Cardiac fibroblast (primary cell): ENCODE data around the gene PTBP3.
"Not testable (repeated sequence)": the region's sequence is repeated elsewhere in the genome, so short reads cannot be mapped to it uniquely, and the experiment has no call there.

Experiments used
- DNase-seq, 2 donors: peaks; one replicate each; pipeline versions ENCODE4 v3.0.0 to v3.0.0-alpha.2; 2010; ENCODE audit warnings: low read depth in 2 of 2
- H3K4me3 ChIP-seq, 2 donors: replicated peaks in 1 of 2; 1 replicate in 1 of 2; 2 replicates in 1 of 2; pipeline ENCODE4 v1.5.1; 2011; ENCODE audit warnings: low read depth in 2 of 2, low read length in 2 of 2, mild to moderate bottlenecking in 2 of 2, moderate library complexity in 1 of 2
- CTCF ChIP-seq: IDR thresholded peaks from one replicate; pipeline ENCODE4 v1.5.1; 2011; ENCODE audit warnings: low read depth, mild to moderate bottlenecking, low read length, inconsistent platforms

PTBP3 gene

DNA sequence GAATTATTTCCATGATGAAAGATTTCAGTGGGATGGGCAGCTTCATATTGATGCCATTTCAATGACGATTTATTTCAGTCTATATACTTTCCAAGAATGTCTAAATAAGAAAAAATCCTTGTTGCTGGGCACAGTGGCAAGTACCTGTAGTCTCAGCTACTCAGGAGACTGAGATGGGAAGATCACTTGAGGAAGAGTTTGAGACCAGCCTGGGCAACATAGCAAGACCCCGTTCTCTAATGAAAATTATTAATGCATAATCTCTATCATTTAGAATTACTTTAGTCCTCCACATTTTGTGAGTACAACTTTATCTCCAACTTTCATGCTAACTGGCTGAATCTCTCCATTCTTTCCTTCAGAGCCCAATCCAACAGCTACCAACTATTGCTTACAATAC is 52.5 kb downstream of the PTBP3 start:
- no peak for TF ChIP-seq CTCF
- DNase-seq, result no peak
- no peak overlapping the region for H3K4me3 ChIP-seq

DNA sequence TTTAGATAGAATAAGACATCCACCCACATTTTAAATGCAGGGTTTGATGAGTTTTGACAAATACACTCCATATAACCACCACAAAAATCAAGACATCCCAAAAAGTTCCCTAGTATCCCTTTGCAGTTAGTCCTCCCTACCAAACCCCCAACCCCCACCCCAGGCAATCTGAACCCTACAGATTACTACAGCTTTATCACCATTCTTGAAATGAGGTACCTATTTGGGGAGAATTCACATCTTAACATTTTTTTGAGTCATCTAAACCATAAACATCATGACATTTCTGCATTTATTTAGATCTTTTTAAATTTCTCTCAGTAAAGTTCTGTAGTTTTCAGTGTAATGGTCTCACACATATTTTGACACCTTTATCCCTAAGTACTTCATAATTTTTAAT is 53.9 kb downstream of the PTBP3 start:
- TF ChIP-seq CTCF, result no peak

GRCh38 chr9:112278152-112278551 is 55.3 kb downstream of the PTBP3 start:
- no peak for TF ChIP-seq CTCF
- peak; percentile 14 to 26 for DNase-seq
- H3K4me3 ChIP-seq, result no peak overlapping the region

More for the DNA sequence above, 53.9 kb downstream of the PTBP3 start:
- no peak overlapping the region for H3K4me3 ChIP-seq
- no peak for DNase-seq

DNA sequence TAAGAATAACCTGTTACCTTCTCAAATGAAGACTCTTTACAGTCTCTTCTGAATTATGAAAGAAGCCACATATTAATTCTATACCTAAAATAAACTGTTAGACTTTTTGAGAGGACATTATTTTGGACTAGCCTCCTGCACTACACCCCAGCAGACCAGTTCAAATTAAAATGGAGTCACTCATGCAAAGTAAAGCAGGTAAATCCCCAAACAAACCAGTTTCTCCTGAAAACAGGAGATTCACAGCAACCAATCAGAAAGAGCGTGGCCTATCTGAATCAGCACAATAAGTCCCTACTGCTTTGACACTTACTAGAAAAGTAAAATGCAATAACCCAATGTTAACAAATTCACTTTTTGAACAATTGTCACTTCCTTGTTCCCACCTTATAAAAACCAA is 58.8 kb downstream of the PTBP3 start:
- no peak for DNase-seq
- TF ChIP-seq CTCF, result no peak
- H3K4me3 ChIP-seq, result no peak overlapping the region

DNA sequence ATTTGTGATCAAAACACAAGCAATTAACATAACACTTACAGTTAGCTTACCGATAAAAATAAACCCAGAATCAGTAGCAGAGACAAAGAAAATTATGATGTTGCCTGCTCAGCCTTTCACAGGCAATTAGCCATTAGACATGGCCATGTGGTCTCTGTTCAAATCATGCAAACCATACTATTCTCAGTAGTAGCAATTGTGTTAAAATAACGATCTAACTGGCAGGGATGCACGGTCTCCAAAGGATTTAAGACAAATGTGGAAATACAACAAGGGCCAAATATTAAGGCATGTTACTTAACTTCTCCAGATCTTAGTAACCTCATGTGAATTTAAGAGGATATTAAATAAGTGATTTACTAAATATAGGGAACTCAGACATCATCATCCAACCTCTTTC is 59.5 kb downstream of the PTBP3 start:
- TF ChIP-seq CTCF, result no peak
- no peak overlapping the region for H3K4me3 ChIP-seq
- no peak for DNase-seq

DNA sequence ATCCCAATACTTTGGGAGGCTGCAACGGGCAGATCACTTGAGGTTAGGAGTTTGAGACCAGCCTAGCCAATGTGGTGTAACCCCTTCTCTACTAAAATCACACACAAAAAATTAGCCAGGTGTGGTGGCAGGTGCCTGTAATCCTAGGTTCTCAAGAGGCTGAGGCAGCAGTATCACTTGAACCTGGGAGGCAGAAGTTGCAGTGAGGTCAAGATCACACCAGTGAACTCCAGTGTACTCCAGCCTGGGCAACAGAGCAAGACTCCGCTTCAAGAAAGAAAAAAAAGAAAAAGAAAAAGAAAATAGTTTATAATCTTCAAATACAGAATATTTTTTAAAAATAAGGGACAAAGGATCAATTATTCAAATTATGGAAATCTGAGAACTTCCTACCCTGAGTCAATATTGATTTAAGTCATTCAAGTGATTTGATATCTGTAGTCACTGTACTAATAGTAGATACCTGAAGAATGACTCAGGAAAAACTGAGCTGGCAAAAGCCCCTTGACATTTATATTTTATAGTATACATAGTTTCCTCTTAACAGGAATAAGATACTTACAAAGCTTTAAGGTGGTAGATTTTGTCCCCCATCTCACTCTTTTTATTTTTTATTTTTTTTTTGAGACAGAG is 61.8 kb downstream of the PTBP3 start:
- TF ChIP-seq CTCF, result no peak

GRCh38 chr9:112268413-112268812 is 65.0 kb downstream of the PTBP3 start:
- no peak overlapping the region for H3K4me3 ChIP-seq
- no peak for DNase-seq
- no peak for TF ChIP-seq CTCF

More for the DNA sequence above, 61.8 kb downstream of the PTBP3 start:
- no peak overlapping the region for H3K4me3 ChIP-seq
- DNase-seq, result peak in 1 of 2 donors; percentile 38

DNA sequence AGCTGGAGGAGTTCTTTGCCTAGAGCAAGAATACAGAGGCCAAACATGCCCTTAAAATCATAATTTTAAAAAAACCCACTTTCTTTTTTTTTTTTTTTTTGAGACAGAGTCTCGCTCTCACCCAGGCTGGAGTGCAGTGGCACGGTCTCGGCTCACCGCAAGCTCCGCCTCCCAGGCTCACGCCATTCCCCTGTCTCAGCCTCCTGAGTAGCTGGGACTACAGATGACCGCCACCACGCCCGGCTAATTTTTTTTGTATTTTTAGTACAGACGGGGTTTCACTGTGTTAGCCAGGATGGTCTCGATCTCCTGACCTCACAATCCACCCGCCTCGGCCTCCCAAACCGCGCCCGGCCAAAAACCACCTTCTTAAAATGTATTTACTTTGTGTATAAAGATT is 66.3 kb downstream of the PTBP3 start:
- not testable (repeated sequence) for H3K4me3 ChIP-seq, DNase-seq
